Measurements from ENCODE around the gene NUDT2. TPM values are rescaled to one million over a fixed set of nuclear protein-coding genes. Genes with fewer than 3 reads are reported as not detected.

Gene NUDT2
- total RNA-seq, 1 experiment from 2014 or later = 28.6 TPM

GRCh38 chr9:34370970-34371880 is 41.9 kb downstream of the NUDT2 start:
- H3K4me3 ChIP-seq (ENCODE audit: insufficient read depth, low read depth, low read length) = no peak overlapping the region
- H3K36me3 ChIP-seq (replicated peaks; ENCODE audit: control insufficient read depth, insufficient read depth, low read length) = no peaks in the 10 kb centered on the region; the same call in 1 of the 2 replicates
- no peaks in the 10 kb centered on the region; the same call in 1 of the 2 replicates for H3K27me3 ChIP-seq (ENCODE audit: control insufficient read depth, insufficient read depth, low read length)
- no peak for DNase-seq

GRCh38 chr9:34371886-34372466 is 42.6 kb downstream of the NUDT2 start:
- H3K4me3 ChIP-seq (ENCODE audit: insufficient read depth, low read depth, low read length) = no peak overlapping the region
- DNase-seq = no peak
- H3K36me3 ChIP-seq (replicated peaks; ENCODE audit: control insufficient read depth, insufficient read depth, low read length) = no peaks in the 10 kb centered on the region; the same call in 1 of the 2 replicates
- H3K27me3 ChIP-seq (ENCODE audit: control insufficient read depth, insufficient read depth, low read length) = no peaks in the 10 kb centered on the region; the same call in 1 of the 2 replicates

DNA sequence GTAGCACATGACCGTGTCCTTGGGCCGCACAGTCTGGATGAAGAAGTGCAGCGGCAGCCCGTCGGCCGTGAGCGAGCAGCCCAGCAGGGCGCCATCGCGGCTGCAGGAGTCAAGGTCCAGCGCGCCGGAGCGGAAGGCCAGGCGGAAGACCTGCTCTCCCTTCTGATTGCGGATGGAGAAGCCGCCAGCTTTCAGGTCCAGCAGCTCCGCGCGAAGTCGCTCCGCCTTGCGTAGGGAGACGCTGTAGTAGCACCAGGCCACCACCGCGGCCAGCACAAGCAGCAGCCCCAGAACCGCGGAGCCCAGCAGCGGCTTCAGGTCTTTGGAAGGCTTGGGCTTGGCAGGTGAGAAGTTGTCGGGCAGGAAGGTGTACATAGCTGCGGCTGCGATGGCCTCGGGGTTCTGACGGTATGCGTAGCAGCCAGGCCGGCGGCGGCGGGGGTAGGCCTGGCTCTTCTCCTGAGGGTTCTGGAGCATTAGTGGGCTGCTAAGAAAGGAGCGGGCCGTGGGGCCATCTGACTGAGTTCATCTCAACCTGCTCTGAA is 43.2 kb downstream of the NUDT2 start:
- peaks cover 2% of the 10 kb centered on the region for H3K27me3 ChIP-seq (ENCODE audit: control insufficient read depth, insufficient read depth, low read length)
- no peaks in the 10 kb centered on the region; the same call in 1 of the 2 replicates for H3K36me3 ChIP-seq (replicated peaks; ENCODE audit: control insufficient read depth, insufficient read depth, low read length)
- peak; percentile 70 for DNase-seq
- H3K4me3 ChIP-seq (ENCODE audit: insufficient read depth, low read depth, low read length) = no peak overlapping the region

GRCh38 chr9:34373749-34374148 is 44.4 kb downstream of the NUDT2 start:
- DNase-seq = no peak
- Histone ChIP-seq H3K4me3 (ENCODE audit: insufficient read depth, low read depth, low read length) (no peak overlapping the region), H3K27me3 (ENCODE audit: control insufficient read depth, insufficient read depth, low read length) (peaks cover 2% of the 10 kb centered on the region), H3K36me3 (replicated peaks; ENCODE audit: control insufficient read depth, insufficient read depth, low read length) (no peaks in the 10 kb centered on the region; the same call in 1 of the 2 replicates)

GRCh38 chr9:34374339-34374738 is 45.0 kb downstream of the NUDT2 start:
- no peaks in the 10 kb centered on the region; the same call in 1 of the 2 replicates for H3K36me3 ChIP-seq (replicated peaks; ENCODE audit: control insufficient read depth, insufficient read depth, low read length)
- no peak for DNase-seq
- H3K27me3 ChIP-seq (ENCODE audit: control insufficient read depth, insufficient read depth, low read length) = peaks cover 2% of the 10 kb centered on the region
- no peak overlapping the region for H3K4me3 ChIP-seq (ENCODE audit: insufficient read depth, low read depth, low read length)

GRCh38 chr9:34374905-34375552 is 45.7 kb downstream of the NUDT2 start:
- Histone ChIP-seq H3K36me3 (replicated peaks; ENCODE audit: control insufficient read depth, insufficient read depth, low read length) (no peaks in the 10 kb centered on the region; the same call in 1 of the 2 replicates), H3K27me3 (ENCODE audit: control insufficient read depth, insufficient read depth, low read length) (peaks cover 5% of the 10 kb centered on the region), H3K4me3 (ENCODE audit: insufficient read depth, low read depth, low read length) (no peak overlapping the region)
- DNase-seq = peak; percentile 63

- H3K4me3 ChIP-seq (ENCODE audit: insufficient read depth, low read depth, low read length) = peak overlapping the region; percentile 75
- DNase-seq = peak; percentile 83
- no peaks in the 10 kb centered on the region for H3K36me3 ChIP-seq (replicated peaks; ENCODE audit: control insufficient read depth, insufficient read depth, low read length)
- peaks cover 13% of the 10 kb centered on the region for H3K27me3 ChIP-seq (ENCODE audit: control insufficient read depth, insufficient read depth, low read length)
These were observed 46.7 kb downstream of the NUDT2 start for GRCh38 chr9:34375901-34376595.

DNA sequence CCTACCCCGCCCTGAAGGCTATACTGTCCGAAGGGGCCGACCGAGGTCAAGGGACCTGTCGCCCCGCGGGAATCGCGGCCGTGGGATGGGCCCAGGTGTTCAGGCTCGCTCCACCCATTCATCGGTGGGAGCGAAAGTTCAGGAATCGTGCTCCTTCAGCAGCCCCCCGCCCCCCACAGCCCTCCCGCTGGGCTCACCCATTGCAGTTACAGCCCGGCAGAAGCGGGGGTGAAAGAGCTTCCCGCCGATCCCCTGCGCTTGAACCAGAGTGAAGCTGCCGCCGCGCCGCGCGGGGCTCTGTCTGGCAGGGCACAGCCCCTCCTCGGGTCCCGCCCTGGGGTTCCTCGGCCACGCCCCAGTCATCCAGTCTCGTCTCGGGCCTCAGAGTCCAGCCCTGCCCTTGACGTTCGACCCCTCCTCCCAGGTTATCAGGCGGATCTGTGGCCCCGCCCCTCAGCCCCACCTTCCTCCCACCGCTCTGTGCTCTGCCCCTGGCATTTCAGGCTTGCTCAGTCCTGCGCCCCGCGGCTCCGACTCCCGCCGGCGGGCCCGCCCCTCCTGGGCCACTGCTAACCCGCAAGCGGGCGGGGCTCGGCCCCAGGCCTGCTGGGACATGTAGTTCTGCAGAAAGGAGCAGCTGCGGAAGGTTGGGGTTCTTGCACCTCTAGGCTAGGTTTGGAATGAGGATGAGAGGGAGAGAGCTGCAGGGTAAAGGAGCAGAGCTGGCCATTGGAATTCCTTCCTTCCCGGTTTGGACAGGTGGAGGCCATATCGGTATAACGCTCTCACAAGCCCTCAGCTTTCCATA is 47.4 kb downstream of the NUDT2 start, which contains the start of gene MYORG:
TSS of gene MYORG (minus strand) at position 303 of the 808 bp plus-strand sequence. CDS start 3,955 bp downstream, outside the sequence.
- peak; percentile 99 for DNase-seq
- Histone ChIP-seq H3K27me3 (ENCODE audit: control insufficient read depth, insufficient read depth, low read length) (peaks cover 20% of the 10 kb centered on the region), H3K36me3 (replicated peaks; ENCODE audit: control insufficient read depth, insufficient read depth, low read length) (no peaks in the 10 kb centered on the region), H3K4me3 (ENCODE audit: insufficient read depth, low read depth, low read length) (peak within 1 kb of the TSS; percentile 75)

DNA sequence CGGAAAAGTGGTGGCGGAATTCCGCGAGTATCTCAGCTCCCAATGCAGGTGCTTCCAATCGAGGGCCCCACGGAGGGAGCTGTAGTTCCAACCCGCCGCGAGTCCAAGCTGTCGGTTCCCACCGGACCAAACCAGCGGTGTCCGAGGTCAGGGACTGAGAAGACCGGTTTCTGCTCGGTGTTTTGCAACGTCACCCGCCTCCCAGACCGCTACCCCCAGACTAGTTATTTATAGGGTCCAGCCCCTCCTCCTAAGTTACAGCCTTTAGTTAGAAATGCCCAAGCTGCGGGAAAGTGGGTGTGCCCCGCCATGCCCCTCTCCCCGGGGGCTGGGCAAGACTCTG is 48.0 kb downstream of the NUDT2 start:
- H3K4me3 ChIP-seq (ENCODE audit: insufficient read depth, low read depth, low read length) = peak overlapping the region; percentile 75
- DNase-seq = no peak
- peaks cover 22% of the 10 kb centered on the region for H3K27me3 ChIP-seq (ENCODE audit: control insufficient read depth, insufficient read depth, low read length)
- H3K36me3 ChIP-seq (replicated peaks; ENCODE audit: control insufficient read depth, insufficient read depth, low read length) = no peaks in the 10 kb centered on the region

DNA sequence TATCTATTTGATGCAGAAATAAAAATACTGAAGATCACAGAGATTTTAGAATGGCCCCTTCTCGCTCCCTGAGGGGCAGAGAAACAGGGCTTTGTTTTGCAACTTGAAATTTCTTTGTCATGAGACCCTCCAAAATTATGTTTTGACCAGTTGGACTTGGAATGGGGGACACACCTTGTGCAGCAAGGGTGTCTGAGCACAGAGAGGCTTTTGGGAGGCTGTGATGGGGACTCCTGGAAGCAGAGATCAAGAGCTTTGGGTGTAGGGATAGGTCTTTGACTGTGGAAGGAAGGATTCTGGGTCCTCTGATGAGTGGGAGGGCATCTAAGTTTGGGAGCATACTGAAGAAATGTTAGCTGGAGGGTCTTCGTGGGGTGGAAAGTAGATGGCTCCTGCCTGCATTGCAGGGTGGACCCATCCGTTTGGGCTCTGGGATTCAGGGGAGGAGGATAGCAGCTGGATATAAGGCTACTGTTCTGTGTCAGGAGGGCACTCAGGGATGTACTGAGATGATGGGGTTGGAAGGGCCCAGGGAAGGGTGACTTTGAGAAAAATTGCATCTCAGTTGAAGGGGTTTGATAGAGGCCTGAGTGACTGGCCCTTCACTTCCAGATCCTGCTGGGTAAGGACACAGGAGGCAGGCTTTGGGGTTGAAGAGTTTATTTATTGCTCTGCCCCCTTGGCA is 49.1 kb downstream of the NUDT2 start:
- no peak overlapping the region for H3K4me3 ChIP-seq (ENCODE audit: insufficient read depth, low read depth, low read length)
- DNase-seq = no peak
- H3K27me3 ChIP-seq (ENCODE audit: control insufficient read depth, insufficient read depth, low read length) = peaks cover 26% of the 10 kb centered on the region
- H3K36me3 ChIP-seq (replicated peaks; ENCODE audit: control insufficient read depth, insufficient read depth, low read length) = no peaks in the 10 kb centered on the region

GRCh38 chr9:34379334-34380033 is 50.1 kb downstream of the NUDT2 start:
- Histone ChIP-seq H3K36me3 (replicated peaks; ENCODE audit: control insufficient read depth, insufficient read depth, low read length) (no peaks in the 10 kb centered on the region), H3K4me3 (ENCODE audit: insufficient read depth, low read depth, low read length) (peak overlapping the region; percentile 54), H3K27me3 (ENCODE audit: control insufficient read depth, insufficient read depth, low read length) (peaks cover 26% of the 10 kb centered on the region)
- DNase-seq = peak; percentile 91

GRCh38 chr9:34380034-34380510 is 50.7 kb downstream of the NUDT2 start:
- Histone ChIP-seq H3K27me3 (ENCODE audit: control insufficient read depth, insufficient read depth, low read length) (peaks cover 26% of the 10 kb centered on the region), H3K4me3 (ENCODE audit: insufficient read depth, low read depth, low read length) (peak overlapping the region; percentile 54), H3K36me3 (replicated peaks; ENCODE audit: control insufficient read depth, insufficient read depth, low read length) (no peaks in the 10 kb centered on the region)
- DNase-seq = peak; percentile 71
